ENCODE measurements around the gene JAKMIP2.

Gene JAKMIP2

DNA sequence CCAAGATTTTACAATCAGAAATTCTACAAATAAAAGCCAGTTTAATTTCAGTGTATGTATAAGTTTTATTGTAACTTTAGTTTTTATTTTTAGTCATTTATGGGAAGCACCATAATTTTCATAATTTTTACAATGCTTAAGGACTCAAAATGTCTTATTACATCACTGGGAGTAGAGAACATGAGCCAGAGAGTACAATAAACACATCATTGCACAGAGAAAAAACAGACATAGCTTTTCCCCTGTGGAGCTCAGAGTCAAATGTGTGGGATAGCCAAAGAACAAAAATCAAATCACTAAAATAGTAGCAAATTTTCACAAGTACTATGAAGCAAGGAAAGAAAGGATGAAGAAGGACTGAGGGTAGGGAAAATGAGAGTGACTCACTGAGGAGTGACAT is 5.5 kb upstream of the JAKMIP2 start:
- DNase-seq (ENCODE audit: low read depth), result no peak

DNA sequence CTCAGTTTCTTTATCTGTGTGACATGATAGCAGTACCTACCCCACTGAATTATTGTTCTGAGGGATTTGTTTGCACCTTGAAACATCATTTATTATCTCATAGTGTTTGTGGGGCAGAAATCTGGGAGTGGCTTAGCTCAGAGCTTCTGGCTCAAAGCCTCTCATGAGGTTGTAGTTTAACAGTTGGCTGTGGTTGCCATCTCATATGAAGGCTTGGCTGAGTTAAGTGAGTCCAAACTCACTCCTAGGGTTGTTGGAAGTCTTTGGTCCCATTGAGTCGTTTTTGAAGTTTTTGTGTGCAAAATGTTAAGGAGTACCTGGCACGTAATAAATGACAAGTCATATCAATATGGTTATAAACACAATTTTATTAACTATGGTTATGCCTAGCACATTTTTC is 3.6 kb upstream of the JAKMIP2 start:
- DNase-seq (ENCODE audit: low read depth), result no peak

DNA sequence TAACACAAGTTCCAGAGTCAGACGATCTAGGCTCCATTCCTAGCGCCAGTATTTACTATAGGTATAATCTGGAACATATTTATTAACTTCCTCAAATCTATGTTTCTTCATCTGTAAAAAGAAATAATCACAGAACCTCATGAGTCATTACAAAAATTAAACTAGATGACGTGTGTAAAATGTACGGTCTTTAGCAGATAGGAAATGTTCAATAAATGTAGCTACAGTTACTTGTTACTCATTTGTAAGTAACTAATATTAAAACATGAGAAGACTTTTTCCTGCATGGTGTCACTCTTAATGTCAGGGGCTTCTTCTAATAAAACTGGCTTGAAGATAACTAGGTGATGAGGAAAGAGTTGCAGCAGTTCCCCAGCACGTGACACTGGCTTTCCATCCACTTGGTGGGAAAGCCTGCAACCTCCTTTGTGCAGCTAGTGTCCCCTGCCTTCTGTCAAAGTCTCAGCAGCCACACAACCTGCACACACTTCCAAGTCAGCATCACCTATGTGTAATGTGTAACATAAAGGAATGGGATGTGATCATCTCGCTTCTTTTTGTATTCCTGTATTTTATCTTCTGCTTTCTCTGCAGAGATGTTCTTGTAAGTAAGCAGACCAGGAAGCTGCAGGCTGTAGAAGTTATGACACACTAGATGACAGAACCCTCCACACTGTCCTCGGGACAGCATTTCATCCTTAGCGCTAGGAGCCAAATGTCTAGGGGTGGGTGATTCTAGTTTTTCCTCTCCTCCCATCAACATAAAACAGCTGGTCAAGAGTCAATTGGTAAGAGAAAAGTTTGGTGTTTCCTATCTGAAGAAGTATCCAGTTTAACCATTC is 1.8 kb upstream of the JAKMIP2 start:
- DNase-seq (ENCODE audit: low read depth), result no peak

GRCh38 chr5:147780924-147781573 is 1.5 kb downstream of the JAKMIP2 start:
- DNase-seq (ENCODE audit: low read depth), result no peak

GRCh38 chr5:147779694-147780093 is 2.8 kb downstream of the JAKMIP2 start:
- DNase-seq (ENCODE audit: low read depth), result no peak

GRCh38 chr5:147776989-147777388 is 5.5 kb downstream of the JAKMIP2 start:
- no peak for DNase-seq (ENCODE audit: low read depth)

DNA sequence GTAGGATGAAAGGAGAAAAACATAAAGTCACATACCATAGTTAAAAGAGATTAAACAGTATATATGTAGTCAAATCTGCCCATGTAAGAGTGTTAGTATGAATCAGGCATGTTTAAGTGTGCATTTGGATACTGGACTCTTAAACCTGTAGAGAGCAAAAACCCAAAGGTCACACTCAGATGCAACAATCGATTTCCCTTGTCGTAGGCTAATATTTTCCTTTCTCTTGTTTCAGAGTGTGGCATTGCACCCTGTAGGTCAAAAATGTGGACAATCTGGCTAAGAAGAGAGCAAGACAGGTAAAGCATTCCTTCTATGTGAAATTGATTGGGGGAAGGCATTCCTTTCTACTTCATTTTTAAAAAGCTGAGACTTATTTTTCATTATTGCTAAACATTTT is 8.9 kb downstream of the JAKMIP2 start:
- DNase-seq (ENCODE audit: low read depth), result no peak

GRCh38 chr5:147773139-147773538 is 9.4 kb downstream of the JAKMIP2 start:
- no peak for DNase-seq (ENCODE audit: low read depth)

DNA sequence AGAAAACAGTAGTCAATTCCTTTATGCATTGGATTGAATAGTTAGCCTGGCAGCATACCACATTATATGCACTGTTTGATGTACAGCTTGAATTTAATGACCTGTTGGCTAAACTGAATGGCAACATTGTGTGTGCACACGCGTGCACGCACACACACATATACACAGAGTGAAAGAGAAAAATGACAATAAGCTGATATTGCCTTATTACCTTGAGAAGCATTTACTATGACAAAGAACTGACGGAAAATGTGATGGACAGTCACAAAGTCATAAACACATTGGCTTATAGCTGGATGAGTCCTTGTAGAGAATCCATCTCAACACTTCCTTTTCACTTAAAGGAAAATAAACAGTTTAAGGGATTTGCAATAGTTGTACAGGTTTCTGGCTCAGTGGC is 15.5 kb downstream of the JAKMIP2 start:
- DNase-seq (ENCODE audit: low read depth), result no peak

DNA sequence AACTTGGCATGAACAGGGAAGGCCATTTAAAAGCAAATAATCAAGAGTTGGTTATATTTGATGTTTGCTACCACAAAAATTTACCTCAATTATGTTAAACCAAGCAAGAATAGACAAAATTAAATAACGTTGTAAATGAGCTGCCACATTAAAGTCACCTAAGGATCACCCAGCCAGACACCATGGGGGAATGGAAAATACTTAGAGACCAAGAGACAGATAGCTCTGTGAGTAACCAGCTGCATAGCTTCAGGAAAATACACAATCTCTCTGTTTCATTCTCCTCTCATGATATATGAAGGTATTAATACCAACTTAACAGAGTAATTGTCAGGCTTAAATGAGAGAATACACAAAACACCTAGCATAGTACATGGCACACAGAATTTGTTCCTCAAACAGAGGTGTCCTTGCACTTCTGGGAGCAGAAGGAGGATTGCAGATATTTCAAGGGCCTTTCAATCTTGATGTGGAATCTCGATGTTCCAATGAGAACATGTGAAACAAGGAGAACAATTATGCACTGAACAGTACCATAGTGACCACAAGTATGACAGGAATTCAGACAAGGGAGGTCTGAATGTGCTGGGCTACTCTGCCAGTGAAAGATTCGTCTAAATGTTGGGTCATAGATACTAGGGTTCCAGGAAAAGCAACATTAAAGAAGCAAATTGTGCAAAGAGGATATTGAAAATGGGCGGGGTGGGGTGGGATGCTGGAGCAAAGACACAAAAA is 18.6 kb downstream of the JAKMIP2 start:
- no peak for DNase-seq (ENCODE audit: low read depth)

DNA sequence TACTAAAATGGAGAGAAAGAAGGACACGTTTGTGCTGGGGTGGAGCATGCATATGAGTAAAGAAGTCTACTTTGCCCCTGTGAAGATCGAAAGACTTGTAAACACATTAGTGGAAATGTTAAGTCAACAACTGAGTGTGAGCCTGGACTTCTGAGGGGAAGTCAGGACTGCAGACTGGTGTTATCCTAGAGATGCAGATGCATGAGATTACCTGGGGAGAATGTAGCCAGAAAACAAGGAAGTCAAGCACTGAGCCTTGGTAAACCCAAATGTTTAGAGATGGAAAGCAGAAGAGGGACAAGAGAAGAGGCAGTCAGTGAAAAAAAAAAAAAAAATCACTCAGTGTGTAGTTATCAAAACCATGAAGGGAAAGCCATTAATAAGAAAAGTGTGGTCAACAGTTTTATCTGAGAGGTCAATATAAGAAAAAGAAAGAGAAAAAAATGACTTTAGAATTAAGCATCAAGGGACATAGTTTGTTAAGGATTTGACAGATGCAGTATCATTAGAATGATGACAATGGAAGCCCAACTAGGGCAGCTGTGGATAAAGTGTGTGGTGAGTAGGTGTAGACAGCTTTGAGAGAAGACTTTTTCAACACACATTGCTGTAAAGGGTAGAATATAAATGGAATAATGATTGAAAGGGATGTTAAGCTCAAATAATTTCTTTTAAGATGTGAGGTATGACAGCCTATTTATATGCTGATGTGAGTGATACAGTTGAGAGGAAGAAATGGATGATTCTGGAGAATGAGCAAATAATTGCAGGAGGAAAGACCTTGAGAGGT is 22.2 kb downstream of the JAKMIP2 start:
- DNase-seq (ENCODE audit: low read depth), result no peak

- DNase-seq (ENCODE audit: low read depth), result no peak
Observed at GRCh38 chr5:147759441-147759840, 23.1 kb downstream of the JAKMIP2 start.

DNA sequence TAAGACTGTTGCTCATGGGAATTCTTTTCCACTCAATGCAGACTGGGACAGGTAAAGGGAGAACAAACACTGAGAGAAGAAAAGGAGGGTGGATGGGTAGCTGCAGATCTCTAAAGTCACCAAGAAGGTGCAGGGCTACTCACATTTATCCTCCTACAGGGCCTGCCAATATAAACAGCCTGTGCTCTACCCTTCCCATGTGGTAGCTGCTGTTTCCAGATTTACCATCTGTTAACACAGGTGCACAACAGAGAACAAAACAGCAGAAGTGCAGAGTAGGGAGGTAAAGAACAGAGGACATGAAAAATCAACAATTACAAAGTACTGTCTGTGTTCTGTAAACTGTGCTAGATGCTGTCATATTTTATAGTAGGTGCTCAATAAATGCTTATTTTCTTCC is 26.0 kb downstream of the JAKMIP2 start:
- no peak for DNase-seq (ENCODE audit: low read depth)

- no peak for DNase-seq (ENCODE audit: low read depth)
Observed at GRCh38 chr5:147754372-147755122, 28.0 kb downstream of the JAKMIP2 start.

DNA sequence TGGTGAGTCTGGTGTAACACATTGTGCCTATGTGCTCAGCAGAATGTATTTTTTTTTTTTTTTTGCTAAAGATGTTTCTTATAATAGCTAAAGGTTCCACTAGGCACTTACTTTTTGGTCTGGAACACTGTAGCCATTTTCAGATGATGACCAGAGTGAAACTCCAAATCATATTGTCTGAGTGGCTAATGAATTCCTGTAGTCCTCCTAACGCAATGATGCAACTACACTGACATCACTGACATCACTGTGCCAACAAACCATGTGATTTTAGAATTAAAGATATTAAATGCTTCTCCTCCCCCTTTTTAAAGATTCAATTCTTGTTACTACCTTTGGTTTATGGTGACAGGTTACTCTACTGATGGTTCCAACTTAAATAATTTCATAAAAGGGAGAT is 28.8 kb downstream of the JAKMIP2 start:
- no peak for DNase-seq (ENCODE audit: low read depth)

- DNase-seq (ENCODE audit: low read depth), result no peak
Observed at GRCh38 chr5:147752666-147753290, 29.8 kb downstream of the JAKMIP2 start.

DNA sequence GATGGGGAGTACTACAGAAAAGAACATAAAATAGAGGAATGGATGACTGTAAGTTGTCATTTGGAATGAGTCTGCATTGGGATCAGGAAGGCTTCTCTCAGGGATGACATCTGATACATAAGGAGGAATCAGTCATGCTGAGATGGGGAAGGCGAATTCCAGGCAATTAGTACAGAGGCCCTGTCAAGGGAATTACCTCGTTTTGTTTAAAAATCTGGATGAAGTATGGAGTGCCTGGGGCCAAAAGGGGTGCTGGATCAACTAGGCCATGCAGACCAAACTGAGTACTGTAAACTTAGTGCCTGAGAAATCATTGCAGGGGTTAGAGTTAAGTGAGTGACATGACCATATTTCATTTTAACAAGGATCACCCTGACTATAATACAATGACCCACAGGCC is 30.5 kb downstream of the JAKMIP2 start:
- DNase-seq (ENCODE audit: low read depth), result no peak

DNA sequence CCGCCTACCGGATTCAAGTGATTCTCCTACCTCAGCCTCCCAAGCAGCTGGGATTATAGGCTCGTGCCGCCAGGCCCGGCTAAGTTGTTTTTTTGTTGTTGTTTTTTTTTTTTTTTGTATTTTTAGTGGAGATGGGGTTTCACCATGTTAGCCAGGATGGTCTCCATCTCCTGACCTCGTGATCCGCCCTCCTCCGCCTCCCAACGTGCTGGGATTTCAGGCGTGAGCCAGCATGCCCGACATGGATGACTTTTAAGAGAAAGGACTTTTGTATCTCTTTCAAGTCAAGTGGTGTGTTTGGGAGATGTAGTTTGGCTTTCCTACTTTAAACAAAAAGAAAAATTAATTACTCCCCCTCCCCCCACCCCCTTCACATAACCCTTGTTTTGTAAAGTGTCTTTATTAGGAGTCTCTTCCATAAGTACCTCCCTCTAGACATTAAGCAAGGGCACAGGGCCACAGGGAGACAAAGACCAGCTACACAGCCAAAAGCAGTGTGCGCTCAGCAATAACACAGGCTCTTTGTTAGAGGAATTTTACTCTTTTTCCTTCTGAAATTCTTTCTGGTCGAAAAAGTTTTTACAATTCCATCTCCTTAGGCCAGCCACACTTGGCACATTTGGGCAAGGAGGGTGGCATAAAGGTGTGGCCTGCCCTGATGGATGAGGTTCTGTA is 31.2 kb downstream of the JAKMIP2 start:
- no peak for DNase-seq (ENCODE audit: low read depth)

DNA sequence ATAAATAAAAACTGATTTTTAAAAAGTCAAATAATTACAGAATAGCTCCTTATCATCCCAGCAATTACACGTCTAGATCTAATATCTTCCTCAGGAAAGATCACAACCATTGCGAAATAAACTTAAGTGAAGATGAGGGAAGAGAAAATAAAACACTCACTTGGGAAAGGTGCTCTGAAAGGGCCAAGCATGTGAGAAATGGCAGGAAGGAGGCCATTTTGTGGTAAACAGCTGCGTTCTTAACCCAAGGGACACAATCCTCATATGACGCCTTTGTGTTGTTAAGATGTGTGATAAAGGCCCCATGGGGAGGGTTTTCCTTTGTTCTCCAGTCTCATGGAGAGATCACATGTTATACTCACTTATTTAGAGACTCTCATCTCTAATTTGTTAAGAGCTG is 32.5 kb downstream of the JAKMIP2 start:
- DNase-seq (ENCODE audit: low read depth), result no peak

DNA sequence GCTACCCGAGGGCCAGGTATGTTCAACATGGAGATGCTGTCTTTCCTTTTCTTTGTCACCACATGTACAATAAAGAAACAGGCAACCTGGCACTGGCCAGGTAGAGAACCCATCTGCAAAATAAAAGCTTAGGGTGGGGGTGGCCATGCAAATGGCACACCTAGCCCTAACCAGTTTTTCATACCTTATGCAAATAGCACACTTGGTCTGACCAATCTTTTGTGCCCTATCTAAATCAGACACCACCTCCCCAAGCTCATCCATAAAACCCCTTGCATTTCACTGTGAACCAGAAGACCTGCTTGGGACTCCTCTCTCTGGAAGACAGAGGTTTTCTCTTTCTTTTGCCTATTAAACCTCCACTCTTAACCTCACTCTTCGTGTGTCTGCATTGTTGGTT is 33.9 kb downstream of the JAKMIP2 start:
- no peak for DNase-seq (ENCODE audit: low read depth)
